GM19438 (cell line): Measurements from ENCODE around the gene SLC47A1.

ENCODE experiments used
- ATAC-seq: cut with Tn5 transposase; IDR thresholded peaks from one replicate; pipeline ENCODE4 v1.9.1; 2021; ENCODE audit warnings: low read depth; ENCODE audit not compliant: unreplicated experiment

SLC47A1 gene

GRCh38 chr17:19590451-19590850 is 56.8 kb downstream of the SLC47A1 start:
- no peak for ATAC-seq

- ATAC-seq = no peak
These were observed 57.4 kb downstream of the SLC47A1 start for GRCh38 chr17:19590912-19591551.

GRCh38 chr17:19592316-19592715 is 58.7 kb downstream of the SLC47A1 start:
- no peak for ATAC-seq

- ATAC-seq = no peak
These were observed 63.2 kb downstream of the SLC47A1 start for GRCh38 chr17:19596869-19597268.

GRCh38 chr17:19610311-19610710 is 76.7 kb downstream of the SLC47A1 start:
- ATAC-seq = no peak

GRCh38 chr17:19610879-19611278 is 77.2 kb downstream of the SLC47A1 start:
- ATAC-seq = no peak

- no peak for ATAC-seq
These were observed 80.3 kb downstream of the SLC47A1 start for GRCh38 chr17:19613979-19614378.

- no peak for ATAC-seq
These were observed 81.2 kb downstream of the SLC47A1 start for GRCh38 chr17:19614900-19615299.

- no peak for ATAC-seq
These were observed 84.4 kb downstream of the SLC47A1 start for GRCh38 chr17:19618015-19618414.

GRCh38 chr17:19619705-19620325 is 86.2 kb downstream of the SLC47A1 start:
- no peak for ATAC-seq

GRCh38 chr17:19621697-19622096 is 88.0 kb downstream of the SLC47A1 start:
- ATAC-seq = no peak

- ATAC-seq = no peak
These were observed 92.4 kb downstream of the SLC47A1 start for GRCh38 chr17:19626079-19626478.
